NCI-H526 treated with DMSO at 0.1 percent for 48 hours (cell line): ENCODE measurements around the gene BBC3.
A peak's percentile ranks its signal among the peaks of the same experiment; 100 is the strongest.
"Not testable (repeated sequence)": the region's sequence is repeated elsewhere in the genome, so short reads cannot be mapped to it uniquely, and the experiment has no call there.

Experiments
- DNase-seq: peaks from one replicate; lab custom pipeline; 2025; lab: John Stamatoyannopoulos, UW

Gene BBC3

GRCh38 chr19:47258434-47258833, 27.4 kb upstream of the BBC3 start:
- no peak for DNase-seq

- DNase-seq: no peak
These were observed 26.6 kb upstream of the BBC3 start for GRCh38 chr19:47257411-47258169.

GRCh38 chr19:47256693-47257410, 25.9 kb upstream of the BBC3 start:
- DNase-seq: peak; percentile 99

- peak; percentile 96 for DNase-seq
These were observed 25.1 kb upstream of the BBC3 start, which contains the start of gene CCDC9 for GRCh38 chr19:47255879-47256692. CCDC9 (plus strand) TSS chr19:47256525; CDS start chr19:47258401, 1,876 bp downstream.

- DNase-seq: no peak
These were observed 23.0 kb upstream of the BBC3 start for GRCh38 chr19:47253970-47254369.

- no peak for DNase-seq
These were observed 22.5 kb upstream of the BBC3 start for GRCh38 chr19:47253467-47253881.

GRCh38 chr19:47253016-47253415, 22.0 kb upstream of the BBC3 start:
- not testable (repeated sequence) for DNase-seq

- no peak for DNase-seq
These were observed 16.4 kb upstream of the BBC3 start for GRCh38 chr19:47247308-47247990.

GRCh38 chr19:47243776-47244547, 13.0 kb upstream of the BBC3 start:
- DNase-seq: peak; percentile 75

GRCh38 chr19:47243364-47243775, 12.4 kb upstream of the BBC3 start:
- no peak for DNase-seq

- no peak for DNase-seq
These were observed 11.0 kb upstream of the BBC3 start for GRCh38 chr19:47241919-47242577.

- no peak for DNase-seq
These were observed 10.3 kb upstream of the BBC3 start for GRCh38 chr19:47240996-47241918.

- DNase-seq: no peak
These were observed 9.6 kb upstream of the BBC3 start for GRCh38 chr19:47240556-47240955.

GRCh38 chr19:47239610-47240296, 8.8 kb upstream of the BBC3 start:
- DNase-seq: no peak

- no peak for DNase-seq
These were observed 8.2 kb upstream of the BBC3 start for GRCh38 chr19:47239152-47239551.

GRCh38 chr19:47236072-47236675, 5.2 kb upstream of the BBC3 start:
- DNase-seq: no peak

GRCh38 chr19:47232422-47233211, 1.6 kb upstream of the BBC3 start:
- no peak for DNase-seq
